HEK293 (cell line): ENCODE results near the gene DNAJC5.

Experiments
- SETDB1 ChIP-seq: IDR thresholded peaks from one replicate; pipeline ENCODE4 v1.6.1; 2017; ENCODE audit warnings: mild to moderate bottlenecking, low read length, moderate library complexity, mixed read lengths; ENCODE audit not compliant: insufficient read length
- ZNF416 ChIP-seq: fragments of 450-650 bp; formaldehyde crosslinking; IDR thresholded peaks from 2 replicates; pipeline ENCODE4 v1.5.1; 2016; ENCODE audit warnings: missing biosample characterization, missing genetic modification characterization
- TF ChIP-seq, protein P1 (sequence below): fragments of 450-650 bp; formaldehyde crosslinking; IDR thresholded peaks from 2 replicates; pipeline ENCODE4 v1.5.1; 2016; ENCODE audit warnings: missing biosample characterization, missing genetic modification characterization
- TF ChIP-seq, protein P2 (sequence below): fragments of 450-650 bp; formaldehyde crosslinking; IDR thresholded peaks from 2 replicates; pipeline ENCODE4 v1.5.1; 2016; ENCODE audit warnings: missing biosample characterization, missing genetic modification characterization

DNA sequence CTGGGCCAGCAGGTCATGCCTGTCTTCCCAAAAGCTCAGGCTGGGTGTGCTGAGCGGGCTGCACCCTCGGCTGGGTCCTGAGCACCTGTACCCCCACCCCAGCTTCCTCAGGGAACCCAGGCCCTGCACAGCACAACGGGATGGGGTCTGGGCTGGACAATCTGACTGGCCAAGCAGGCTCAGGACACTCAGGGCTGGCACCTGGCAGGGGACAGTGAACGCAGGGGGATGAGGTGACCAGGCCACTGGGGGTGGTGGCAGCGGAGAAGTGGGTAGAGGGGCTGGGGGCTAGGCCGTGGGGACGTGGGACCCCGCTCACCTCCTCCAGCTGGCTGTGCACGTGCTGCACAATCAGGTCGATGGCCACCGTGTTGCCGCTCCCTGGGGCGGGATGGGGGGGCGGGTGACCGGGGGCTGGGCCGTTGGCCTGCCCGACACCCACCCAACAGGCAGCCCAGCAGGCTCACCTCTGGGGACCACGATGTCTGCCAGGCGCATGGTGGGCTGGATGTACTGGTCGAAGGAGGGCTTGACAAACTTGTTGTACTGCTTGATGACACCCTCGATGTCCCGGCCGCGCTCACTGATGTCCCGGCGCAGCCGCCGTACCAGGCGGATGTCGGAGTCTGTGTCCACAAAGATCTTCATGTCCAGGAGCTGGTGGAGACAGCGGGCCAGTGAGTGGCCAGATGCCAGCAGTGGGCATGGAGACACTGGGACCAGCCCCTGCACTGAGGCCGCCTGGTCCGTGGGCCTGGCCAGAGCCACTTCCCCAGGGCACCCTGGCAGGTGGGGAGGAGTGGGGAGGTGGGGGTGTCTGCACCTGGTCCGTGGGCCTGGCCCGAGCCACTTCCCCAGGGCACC, 49.4 kb downstream of the DNAJC5 start:
- TF ChIP-seq ZNF416 (no peak), SETDB1 (no peak)
- TF ChIP-seq, protein P1, sequence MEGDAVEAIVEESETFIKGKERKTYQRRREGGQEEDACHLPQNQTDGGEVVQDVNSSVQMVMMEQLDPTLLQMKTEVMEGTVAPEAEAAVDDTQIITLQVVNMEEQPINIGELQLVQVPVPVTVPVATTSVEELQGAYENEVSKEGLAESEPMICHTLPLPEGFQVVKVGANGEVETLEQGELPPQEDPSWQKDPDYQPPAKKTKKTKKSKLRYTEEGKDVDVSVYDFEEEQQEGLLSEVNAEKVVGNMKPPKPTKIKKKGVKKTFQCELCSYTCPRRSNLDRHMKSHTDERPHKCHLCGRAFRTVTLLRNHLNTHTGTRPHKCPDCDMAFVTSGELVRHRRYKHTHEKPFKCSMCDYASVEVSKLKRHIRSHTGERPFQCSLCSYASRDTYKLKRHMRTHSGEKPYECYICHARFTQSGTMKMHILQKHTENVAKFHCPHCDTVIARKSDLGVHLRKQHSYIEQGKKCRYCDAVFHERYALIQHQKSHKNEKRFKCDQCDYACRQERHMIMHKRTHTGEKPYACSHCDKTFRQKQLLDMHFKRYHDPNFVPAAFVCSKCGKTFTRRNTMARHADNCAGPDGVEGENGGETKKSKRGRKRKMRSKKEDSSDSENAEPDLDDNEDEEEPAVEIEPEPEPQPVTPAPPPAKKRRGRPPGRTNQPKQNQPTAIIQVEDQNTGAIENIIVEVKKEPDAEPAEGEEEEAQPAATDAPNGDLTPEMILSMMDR (tag by site-specific recombination) = no peak
- TF ChIP-seq, protein P2, sequence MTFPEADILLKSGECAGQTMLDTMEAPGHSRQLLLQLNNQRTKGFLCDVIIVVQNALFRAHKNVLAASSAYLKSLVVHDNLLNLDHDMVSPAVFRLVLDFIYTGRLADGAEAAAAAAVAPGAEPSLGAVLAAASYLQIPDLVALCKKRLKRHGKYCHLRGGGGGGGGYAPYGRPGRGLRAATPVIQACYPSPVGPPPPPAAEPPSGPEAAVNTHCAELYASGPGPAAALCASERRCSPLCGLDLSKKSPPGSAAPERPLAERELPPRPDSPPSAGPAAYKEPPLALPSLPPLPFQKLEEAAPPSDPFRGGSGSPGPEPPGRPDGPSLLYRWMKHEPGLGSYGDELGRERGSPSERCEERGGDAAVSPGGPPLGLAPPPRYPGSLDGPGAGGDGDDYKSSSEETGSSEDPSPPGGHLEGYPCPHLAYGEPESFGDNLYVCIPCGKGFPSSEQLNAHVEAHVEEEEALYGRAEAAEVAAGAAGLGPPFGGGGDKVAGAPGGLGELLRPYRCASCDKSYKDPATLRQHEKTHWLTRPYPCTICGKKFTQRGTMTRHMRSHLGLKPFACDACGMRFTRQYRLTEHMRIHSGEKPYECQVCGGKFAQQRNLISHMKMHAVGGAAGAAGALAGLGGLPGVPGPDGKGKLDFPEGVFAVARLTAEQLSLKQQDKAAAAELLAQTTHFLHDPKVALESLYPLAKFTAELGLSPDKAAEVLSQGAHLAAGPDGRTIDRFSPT (tag by site-specific recombination) = no peak
